Measurements from ENCODE around the gene DDX39A.

DNA sequence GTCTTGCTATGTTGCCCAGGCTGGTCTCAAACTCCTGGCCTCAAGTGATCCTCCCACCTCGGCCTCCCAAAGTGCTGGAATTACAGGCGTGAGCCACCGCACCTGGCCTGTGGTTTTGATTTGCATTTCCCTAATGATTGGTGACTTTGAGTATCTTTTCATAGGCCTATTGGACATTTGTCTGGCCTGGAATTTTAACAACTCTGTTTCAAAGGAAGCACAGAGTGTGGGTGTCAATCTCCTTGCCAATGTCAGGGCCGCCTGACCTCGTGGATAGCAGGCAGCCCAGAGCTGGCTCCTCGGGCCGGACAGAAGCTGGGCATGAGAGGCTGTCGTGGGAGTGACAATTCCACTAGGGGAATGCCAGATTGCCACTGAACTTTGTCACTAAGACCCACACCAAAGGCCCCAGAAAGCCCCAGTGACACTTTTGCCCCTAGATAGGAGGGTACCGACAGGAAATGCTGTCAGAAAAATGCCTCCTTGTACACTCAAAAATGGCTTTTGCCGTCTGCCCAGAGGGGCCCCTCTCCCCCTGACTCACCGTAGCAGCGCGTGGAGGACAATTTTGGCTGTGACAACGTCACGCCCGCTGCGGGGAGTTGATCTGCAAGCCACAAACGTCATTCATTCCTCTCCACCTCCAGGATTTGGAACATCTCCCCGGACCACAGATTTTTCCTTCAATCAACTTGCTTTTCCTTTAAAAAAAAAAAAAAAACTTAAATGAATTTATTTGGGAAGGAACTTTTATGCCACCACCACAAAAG lies 49.6 kb downstream of the DDX39A start:
- TF ChIP-seq, protein P1, sequence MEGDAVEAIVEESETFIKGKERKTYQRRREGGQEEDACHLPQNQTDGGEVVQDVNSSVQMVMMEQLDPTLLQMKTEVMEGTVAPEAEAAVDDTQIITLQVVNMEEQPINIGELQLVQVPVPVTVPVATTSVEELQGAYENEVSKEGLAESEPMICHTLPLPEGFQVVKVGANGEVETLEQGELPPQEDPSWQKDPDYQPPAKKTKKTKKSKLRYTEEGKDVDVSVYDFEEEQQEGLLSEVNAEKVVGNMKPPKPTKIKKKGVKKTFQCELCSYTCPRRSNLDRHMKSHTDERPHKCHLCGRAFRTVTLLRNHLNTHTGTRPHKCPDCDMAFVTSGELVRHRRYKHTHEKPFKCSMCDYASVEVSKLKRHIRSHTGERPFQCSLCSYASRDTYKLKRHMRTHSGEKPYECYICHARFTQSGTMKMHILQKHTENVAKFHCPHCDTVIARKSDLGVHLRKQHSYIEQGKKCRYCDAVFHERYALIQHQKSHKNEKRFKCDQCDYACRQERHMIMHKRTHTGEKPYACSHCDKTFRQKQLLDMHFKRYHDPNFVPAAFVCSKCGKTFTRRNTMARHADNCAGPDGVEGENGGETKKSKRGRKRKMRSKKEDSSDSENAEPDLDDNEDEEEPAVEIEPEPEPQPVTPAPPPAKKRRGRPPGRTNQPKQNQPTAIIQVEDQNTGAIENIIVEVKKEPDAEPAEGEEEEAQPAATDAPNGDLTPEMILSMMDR (conservative IDR thresholded peaks at IDR 0.05 in 1 of 2, IDR thresholded peaks at IDR 0.05 in 1 of 2; ENCODE audit: low read depth in 1 of 2, low read length in 2 of 2), result no peak
- no peak for TF ChIP-seq EZH2 (IDR thresholded peaks at IDR 0.05; ENCODE audit: low read length, missing control alignments)
